ENCODE results near the gene PTBP2.
"Not testable (repeated sequence)": the region's sequence is repeated elsewhere in the genome, so short reads cannot be mapped to it uniquely, and the experiment has no call there.

Gene PTBP2

GRCh38 chr1:96741335-96741734, 19.8 kb downstream of the PTBP2 start:
- no peak for DNase-seq

- no peak for DNase-seq
Measured at GRCh38 chr1:96746440-96747420, 25.1 kb downstream of the PTBP2 start.

GRCh38 chr1:96747565-96747964, 26.0 kb downstream of the PTBP2 start:
- no peak for DNase-seq

- no peak for DNase-seq
Measured at GRCh38 chr1:96748078-96748477, 26.5 kb downstream of the PTBP2 start.

- DNase-seq = no peak
Measured at GRCh38 chr1:96749618-96750017, 28.0 kb downstream of the PTBP2 start.

GRCh38 chr1:96752394-96752793, 30.8 kb downstream of the PTBP2 start:
- no peak for DNase-seq

- DNase-seq = no peak
Measured at GRCh38 chr1:96756789-96757188, 35.2 kb downstream of the PTBP2 start.

- not testable (repeated sequence) for DNase-seq
Measured at GRCh38 chr1:96762586-96762985, 41.0 kb downstream of the PTBP2 start.

GRCh38 chr1:96763514-96763913, 41.9 kb downstream of the PTBP2 start:
- DNase-seq = no peak

- no peak for DNase-seq
Measured at GRCh38 chr1:96764469-96764868, 42.9 kb downstream of the PTBP2 start.

GRCh38 chr1:96771847-96772246, 50.3 kb downstream of the PTBP2 start:
- DNase-seq = no peak

- DNase-seq = no peak
Measured at GRCh38 chr1:96772349-96772748, 50.8 kb downstream of the PTBP2 start.

GRCh38 chr1:96772972-96773371, 51.4 kb downstream of the PTBP2 start:
- DNase-seq = no peak

- no peak for DNase-seq
Measured at GRCh38 chr1:96782206-96782605, 60.6 kb downstream of the PTBP2 start.

GRCh38 chr1:96782856-96783255, 61.3 kb downstream of the PTBP2 start:
- DNase-seq = no peak

GRCh38 chr1:96790599-96790998, 69.0 kb downstream of the PTBP2 start:
- no peak for DNase-seq

GRCh38 chr1:96792220-96792619, 70.6 kb downstream of the PTBP2 start:
- DNase-seq = no peak

- DNase-seq = not testable (repeated sequence)
Measured at GRCh38 chr1:96801696-96802095, 80.1 kb downstream of the PTBP2 start.

- peak; percentile 0 to 40 for DNase-seq
Measured at GRCh38 chr1:96804648-96805047, 83.1 kb downstream of the PTBP2 start.

GRCh38 chr1:96808191-96808590, 86.6 kb downstream of the PTBP2 start:
- DNase-seq = no peak

GRCh38 chr1:96815914-96816313, 94.3 kb downstream of the PTBP2 start:
- no peak for DNase-seq

GRCh38 chr1:96820107-96820506, 98.5 kb downstream of the PTBP2 start:
- DNase-seq = no peak

- DNase-seq = no peak
Measured at GRCh38 chr1:96820671-96821070, 99.1 kb downstream of the PTBP2 start.

- DNase-seq = no peak
Measured at GRCh38 chr1:96825231-96825630, 103.6 kb downstream of the PTBP2 start.

All from NCI-H2081 (cell line).